HG02970 (cell line): ENCODE measurements around the gene NTM.

ENCODE experiments used
- ATAC-seq: cut with Tn5 transposase; IDR thresholded peaks from one replicate; pipeline ENCODE4 v1.9.1; 2021; ENCODE audit warnings: mild to moderate bottlenecking, moderate library complexity, moderate number of reproducible peaks; ENCODE audit not compliant: unreplicated experiment, low FRiP score

The NTM gene

DNA sequence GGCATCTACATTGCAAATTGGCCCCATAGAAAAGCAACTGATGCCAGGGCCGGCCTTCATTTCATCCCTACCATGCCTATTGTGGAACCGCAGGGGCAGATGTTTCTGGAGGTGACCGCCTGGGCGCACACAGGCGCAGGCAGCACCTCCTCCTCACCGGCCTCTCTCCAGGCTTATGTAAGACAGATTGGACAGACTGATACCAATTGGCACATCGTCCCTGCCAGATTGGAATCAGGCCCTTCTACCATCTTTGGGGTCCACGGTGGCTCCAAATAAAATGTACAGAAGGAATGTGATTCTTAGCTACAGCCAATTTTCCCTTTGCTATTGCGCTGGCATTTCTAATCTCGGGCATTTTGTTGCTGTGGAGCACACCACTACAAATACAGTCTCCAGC lies 732.6 kb downstream of the NTM start:
- no peak for ATAC-seq

DNA sequence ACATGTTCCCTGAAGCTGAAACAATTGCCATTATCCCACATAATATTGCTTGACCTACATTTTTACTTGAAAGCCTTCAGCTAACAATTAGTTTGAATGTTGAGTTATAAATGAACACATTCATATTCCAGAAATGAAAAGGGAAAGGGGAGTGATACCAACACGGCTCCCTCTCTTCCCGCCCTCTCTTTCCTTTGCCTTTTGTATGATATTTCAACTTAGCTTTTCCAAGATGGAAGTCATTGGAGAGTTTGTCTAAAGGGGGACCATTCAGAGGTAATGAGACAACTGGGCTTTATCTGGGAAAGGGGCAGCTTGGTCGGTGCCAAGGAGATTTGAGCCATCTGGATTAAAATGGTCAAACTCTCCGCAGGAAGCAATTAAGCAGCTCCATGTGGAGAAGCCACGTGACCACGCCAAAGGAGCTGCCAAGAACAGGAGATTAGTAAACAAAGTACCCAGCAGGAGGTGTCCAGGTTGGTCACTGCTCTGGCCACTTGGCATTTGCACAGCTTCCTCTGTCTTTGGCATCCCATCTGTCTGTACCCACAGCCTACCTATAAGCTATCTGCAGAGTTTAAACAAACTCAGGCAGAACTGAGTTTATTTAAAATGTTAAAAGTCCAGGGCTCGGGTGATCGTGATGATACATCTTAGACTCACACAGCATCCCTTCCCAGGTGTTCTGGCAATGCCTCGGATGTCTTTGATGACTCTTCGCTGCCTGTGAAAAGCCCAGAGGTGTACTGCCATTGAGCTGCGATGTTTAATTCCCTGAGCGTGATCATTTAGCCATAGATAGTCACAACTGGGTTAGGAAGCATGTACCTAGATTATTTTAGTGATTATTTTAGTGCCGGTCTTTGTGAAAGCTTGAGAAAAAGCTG lies 735.9 kb downstream of the NTM start:
- ATAC-seq = no peak

DNA sequence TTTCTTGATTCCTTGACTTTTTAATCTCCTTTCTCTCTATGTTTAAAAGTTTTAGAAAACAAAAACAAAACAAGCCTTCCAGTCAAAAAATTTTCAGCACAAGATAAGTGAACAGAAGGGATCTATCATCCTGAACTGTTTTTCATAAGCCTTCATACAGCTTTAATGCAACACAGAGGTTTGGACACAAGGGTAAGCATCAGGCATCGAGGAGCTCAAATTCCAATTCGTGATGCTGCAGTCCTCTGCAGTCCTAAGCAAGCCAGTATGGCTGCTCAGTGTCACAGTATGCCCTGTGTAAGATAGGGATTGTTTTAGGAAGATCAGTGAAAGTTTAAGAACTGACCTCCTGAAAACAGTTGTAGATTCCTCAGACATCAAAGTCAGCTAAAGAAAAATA lies 740.9 kb downstream of the NTM start:
- no peak for ATAC-seq

DNA sequence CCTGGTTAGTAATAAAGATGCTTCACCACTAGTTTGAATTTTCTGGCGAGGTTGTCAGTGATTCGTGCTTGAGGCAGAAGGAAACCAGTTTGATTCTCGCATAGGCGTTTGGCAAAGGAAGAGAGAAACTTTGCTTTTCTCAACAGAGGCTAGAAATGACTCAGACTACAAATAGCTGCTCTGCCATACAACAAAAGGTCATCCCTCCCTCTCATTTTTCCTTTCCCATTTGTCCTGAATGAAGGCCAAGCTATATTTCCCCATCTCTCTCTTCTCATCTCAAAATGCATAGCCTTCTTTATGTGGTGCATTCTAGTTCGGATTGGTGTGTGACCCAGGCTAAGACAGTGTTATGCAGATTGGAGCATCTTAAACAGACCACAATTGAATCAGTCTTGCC lies 741.4 kb downstream of the NTM start:
- no peak for ATAC-seq

DNA sequence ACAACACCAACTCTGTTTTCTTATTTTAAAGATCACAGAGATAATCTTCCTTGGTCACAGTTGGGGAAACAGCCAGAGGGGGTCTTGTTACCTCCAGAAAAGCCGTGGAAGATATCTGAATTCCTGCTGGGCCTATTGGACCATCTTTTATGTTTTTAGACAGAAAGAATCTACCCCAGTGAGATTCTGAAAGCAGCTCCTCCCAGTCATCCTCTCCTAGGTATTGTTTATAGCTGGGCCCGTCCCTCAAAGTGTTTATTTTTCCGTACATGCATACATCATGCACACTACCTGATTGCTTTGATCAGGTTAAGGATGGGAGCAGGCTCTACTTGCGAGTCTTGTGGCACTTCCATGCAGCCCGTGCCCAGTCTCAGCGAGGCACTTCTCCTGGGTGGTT lies 742.4 kb downstream of the NTM start:
- ATAC-seq = no peak

DNA sequence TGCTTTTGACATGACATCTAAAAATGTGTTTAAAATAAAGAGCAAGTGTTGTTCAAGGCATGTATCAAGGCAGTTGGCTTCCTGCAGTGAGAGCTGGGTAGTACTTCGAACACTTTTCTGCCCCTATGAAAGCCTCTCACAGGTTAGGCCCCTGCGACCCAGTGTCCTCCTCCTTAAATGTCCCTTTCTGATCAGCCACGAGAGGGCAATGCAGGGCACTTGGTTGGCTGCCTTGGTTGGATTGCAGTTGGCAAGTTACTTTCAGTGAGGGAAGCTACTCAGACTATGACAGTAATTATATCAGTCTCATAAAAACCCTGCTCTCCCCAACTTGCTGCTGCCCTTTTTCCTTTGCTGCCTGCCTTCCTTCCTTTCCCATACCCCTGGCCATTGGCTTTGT lies 743.8 kb downstream of the NTM start:
- no peak for ATAC-seq

DNA sequence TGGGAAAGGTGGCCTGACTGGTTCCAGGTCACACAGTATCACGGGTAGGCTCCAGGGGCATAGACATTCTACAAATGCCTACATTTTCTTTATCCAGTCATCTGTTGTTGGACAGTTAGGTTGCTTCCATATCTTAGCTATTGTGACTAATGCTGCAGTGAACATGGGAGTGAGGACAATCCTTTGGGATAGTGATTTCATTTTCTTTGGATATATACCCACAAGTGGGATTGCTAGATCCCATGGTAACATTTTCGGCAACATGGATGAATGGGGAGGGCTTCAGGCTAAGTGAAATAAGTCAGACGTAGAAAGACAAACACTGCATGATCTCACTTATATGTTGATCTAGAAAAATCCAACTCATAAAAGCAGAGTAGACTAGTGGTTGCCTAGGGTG lies 744.3 kb downstream of the NTM start:
- ATAC-seq = no peak

DNA sequence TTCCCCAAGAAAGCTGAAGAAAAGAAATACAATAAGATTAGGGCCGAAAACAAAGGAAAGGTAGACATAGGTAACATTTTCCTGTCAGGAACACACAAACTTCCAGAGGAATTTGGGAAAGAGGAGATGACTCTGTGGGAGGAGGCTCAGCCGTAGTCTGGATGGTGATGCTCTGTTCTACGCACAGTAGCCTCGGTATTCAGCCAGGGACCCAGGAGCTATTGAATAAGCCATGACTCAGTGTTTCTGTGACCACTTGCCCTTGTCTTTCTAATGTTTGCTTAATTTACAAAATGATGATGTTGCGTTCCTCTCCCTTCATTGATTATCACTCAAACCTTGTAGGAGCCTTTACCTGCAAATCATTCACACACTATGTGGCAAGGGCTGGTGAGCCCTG lies 745.0 kb downstream of the NTM start:
- ATAC-seq = no peak

DNA sequence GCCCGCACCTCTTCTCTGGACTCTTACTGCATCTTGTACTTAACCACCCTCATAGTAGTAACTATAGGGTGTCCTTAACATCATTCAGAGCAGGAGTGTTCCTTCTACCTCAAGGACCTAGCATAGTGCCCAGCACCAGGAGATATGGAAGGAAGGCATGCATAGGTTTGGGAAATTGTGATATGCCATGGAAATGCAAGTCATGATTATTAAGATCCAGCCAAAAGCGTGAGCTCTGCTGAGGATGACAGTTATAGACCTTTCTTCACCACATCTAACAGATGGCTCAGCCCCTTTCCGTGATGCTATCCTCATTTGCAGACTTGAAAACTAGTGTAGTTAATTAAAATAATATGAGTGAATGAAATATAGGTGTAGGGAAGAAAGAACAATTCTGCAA lies 746.1 kb downstream of the NTM start:
- no peak for ATAC-seq

DNA sequence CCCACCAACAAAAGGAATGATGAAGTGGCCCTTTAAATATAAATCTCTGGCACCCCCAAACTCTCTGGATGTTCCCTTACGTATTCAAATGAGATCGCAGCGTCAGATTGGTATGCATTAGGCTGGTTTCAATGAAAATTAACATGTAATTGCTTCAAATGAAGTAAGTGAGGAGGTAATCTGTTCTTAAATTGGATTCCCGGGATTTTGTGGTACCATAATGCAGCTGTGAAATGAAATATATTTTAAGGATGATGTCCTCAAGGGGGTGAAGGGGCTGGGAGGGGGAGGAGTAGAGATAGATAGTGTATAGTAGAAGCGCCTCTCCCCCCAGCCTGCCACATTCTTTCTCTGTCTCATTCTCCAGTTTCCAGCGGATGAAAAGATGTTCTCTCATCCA lies 748.2 kb downstream of the NTM start:
- ATAC-seq = no peak

DNA sequence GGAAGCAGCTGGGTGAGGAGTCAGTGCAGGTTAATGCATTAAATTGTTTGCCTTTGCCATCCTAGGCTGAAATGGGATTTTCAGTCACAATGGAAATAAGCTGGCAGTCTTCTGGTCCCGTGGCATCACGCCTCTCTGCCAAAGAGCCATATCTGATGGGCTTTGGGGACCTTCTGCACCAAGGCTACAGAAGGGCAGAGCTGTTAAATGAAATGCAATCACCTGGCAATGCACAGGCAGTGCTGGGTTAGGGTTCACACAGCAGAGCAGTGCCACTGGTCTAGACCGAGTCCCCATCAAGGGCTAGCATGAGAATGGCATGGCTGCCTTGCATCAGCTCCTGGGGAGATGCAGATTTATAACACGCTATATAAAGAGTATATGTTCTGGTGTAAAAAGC lies 749.2 kb downstream of the NTM start:
- ATAC-seq = no peak

DNA sequence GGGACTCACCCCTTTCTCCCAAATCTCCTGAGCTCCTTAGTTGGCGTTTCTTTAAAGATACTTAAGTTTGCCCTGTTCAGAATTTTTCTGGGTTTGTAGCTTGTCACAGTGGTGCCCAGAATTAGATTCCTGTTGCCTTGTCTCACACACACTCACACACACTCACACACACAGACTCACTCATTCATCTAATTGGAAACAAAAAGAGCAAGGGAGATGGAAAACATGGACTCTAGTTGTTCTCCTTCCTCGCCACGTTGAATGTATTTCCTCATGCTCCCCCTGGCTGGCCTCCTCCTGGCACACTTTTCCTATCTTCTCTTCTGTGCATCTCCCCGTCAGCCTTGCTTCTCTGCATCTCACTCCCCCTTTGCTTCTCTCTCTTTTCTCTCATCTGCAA lies 752.3 kb downstream of the NTM start:
- no peak for ATAC-seq

DNA sequence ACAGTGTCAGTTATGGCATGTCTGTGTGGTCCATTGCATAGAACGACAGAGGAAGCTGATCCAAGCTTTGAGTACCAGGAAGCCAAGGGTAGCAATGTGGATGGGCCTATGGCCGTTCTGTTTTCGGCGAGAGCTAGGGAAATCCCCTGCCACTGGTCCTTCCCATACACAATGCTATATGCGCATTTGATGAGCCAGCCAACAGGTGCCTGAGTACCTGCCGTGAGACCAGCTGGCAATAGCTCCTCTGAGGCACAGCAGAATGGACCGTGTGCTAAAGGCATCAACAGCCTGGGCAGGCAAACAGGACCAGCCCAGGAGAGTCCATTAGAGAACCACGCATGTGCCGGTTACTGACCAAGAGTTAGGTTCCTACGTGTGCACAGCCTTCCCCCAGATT lies 753.0 kb downstream of the NTM start:
- ATAC-seq = no peak

DNA sequence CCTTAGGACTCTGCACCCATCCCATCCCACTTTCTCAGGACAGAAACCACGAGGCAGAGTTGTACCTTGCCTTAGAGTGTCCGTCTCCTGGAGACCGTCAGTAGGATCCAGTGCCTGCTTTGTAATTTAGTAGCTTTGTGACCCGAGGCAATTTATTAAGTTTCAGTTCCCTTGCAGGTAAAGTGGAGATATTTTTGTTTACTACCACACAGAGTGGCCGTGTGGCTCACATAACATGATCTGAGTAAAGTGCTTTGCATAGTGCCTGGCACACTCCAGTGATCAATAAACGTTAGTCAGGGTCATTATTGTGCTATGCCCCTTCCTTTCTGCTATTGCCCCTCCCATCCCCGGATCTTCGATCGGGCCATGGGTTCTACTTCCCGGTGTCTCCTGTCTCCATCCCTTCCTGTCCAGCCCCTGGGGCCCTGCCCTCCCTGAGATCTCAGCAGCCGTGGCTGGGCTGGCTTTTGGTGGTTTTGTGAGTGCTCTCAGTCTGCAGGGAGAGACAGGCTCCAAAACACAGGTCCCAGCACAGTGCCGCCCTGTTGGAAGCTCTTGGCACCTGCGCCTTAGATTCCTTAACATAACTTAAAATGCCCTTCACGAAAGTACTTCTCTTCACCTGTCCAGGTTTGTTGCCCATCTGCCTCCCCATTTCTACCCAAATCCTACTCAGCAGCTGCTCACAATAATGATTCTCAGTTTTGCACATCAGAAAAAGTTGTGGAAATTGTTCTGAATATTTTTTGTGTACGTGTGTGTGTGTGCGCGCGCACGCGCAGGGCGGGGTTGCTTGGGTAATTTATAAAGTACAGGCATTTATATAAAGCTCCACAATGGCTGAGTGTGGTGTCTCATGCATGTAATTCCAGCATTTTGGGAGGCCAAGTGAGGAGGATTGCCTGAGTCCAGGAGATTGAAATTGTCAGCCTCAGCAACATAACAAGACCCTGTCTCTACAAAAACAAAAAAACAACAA lies 753.7 kb downstream of the NTM start:
- no peak for ATAC-seq

DNA sequence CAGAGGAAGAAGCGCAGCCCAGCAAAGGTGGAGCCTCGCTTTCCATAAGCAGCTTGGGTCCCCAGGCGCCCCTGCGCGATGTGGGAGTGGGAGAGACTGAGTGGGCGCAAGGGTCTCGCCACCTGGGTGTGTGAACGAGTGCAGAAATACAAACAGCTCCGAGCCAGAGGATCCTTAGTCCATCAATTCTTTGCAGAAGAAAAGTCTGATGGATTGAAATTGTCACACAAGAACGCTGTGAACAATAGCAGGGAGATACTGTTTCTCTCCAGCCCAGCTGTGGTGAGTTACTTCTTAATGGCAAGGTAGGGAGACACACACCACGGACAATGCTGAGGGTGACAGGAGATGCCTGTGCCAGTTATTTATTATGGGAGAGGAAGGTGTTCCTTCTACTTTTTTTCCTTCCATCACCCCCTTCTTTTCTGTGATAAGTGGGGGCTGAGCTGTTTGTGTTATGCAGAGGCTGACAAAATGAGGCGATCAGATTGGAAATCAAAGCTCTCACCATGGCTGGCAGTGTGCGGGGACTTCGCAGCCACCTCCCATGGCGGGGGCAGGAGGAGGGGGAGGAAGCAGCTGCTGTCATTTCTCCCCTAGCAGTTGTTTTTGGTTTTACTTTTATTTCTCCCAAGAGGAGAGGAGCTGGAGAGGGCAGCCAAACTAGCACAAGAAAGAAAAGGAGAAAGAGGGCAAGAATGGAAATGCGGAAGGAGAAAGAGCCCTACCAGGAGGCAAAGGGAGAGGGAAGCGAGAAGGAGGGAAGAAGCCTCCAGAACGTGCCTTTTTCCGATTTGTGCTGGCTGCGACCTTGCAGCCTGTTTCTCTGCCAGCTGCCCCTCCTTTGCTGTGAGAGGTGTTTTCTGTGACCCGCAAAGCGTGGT lies 755.8 kb downstream of the NTM start:
- ATAC-seq = no peak

DNA sequence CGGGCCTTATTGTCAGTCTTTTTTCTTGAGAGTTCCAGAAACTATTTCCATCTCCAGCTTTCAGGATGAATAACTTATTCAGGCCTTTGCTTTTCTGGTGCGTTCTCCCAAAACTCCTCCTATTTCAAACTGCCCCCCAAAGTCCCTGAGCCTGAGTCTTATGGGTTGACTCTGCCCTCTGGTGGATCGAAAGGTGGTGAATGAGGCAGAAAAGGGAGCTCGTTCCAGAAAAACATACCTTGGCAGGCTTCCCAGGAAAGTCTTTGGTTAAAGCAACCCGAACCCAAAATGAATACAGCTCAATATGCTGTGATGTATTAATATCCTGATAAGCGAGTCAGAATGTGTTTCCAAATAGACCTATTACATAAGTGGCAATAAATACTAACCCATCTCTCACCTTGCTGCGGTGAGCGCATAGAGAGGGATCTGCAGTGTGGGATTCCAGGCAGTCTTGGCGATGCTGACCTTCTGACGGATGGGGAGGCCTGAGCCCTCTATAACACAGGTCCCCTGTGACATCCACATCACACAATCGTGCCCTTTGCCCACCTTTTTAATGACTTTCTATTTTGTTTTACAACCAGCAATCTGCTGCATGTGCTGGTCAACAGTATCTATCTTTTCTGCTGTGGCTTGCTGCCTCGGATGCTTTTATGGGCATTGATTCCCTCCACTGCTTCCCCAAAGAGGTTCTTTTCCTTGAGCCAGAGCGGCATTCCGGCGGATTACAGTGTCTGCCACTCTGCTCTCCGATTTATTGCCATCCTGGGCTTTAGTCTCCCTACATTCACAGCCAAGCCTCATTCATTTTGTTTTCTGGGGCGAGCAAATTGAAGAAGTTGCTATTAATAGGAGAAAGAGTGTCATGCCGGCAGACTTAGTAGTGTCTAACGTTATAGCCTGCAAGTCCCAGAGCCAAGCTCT lies 756.8 kb downstream of the NTM start:
- ATAC-seq = no peak

DNA sequence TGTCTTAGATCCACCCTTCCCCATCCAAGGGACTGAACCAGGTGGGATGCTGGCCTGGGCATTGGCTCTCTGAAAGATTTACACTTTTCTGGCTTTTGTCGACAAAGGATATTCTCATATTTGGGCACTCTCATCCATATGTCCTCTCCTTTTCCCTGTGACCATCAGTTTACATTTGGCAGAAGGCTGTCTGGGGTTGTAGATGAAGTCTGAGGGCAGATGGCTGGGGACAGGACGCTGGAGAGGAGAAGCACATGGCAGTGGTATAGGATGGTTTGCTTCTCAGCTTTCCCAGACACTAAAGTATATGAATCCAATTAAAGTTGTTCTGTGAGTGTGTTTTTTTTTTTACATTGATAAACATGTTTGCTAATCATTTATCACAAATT lies 757.5 kb downstream of the NTM start:
- ATAC-seq = no peak

DNA sequence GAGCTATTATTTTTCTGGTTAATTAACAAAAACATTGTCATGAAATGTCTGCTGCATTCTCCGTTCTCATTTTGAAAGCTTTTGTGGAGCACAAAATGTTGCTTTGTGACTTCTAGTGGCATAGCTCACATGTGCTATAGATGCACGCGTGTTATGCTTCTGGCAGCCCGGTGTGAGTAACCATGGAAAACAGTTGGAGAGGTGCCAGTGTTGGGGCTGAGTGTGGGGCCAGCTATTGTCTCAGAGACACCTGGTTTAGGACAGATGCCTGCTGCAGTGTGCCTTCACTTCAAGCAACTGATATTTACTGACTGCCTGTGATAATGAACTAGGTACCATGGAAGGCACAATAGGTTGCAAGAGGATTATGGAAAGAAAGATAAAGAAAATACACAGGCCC lies 760.6 kb downstream of the NTM start:
- no peak for ATAC-seq

DNA sequence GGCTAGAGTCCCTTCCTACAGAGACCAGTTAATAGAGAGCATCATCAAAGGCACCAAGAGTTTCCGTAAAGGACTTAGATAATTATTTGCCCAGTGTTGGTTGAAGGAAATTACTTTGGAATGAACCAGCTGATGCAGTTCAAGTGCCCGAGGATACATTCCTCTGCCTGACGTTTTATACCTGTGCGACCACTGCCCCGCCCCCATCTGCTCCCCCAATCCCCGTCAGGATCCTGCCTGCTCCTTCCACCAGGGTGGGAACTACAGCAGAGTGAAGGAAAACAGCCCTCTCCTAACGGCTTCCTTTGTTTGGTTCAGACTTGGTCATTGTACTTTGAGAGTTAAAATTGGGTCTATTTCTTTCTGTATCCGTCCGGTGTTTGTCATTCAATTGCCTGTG lies 761.5 kb downstream of the NTM start:
- ATAC-seq = no peak

DNA sequence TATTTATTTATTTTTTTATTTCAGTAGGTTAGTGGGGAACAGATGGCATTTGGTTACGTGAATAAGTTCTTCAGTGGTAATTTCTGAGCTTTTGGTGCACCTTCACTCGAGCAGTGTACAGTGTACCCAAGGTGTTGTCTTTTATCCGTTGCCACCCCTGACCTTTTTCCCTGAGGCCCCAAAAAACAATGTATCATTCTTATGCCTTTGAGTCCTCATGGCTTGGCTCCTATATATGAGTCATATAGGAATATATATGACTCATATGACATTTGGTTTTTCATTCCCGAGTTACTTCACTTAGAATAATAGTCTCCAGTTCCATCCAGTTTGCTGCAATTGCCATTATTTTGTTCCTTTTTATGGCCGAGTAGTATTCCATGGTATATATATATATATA lies 763.9 kb downstream of the NTM start:
- ATAC-seq = no peak
